Endothelial cell of hepatic sinusoid (primary cell): ENCODE measurements around the gene RPF1.
"Not testable (repeated sequence)": the region's sequence is repeated elsewhere in the genome, so short reads cannot be mapped to it uniquely, and the experiment has no call there.

Experiments
- in situ Hi-C: cut with HindIII; loops from 2 replicates; pipeline ENCODE4 v1.10.0; 2017; ENCODE audit warnings: low sequenced_read_pairs

The RPF1 gene, protein sequence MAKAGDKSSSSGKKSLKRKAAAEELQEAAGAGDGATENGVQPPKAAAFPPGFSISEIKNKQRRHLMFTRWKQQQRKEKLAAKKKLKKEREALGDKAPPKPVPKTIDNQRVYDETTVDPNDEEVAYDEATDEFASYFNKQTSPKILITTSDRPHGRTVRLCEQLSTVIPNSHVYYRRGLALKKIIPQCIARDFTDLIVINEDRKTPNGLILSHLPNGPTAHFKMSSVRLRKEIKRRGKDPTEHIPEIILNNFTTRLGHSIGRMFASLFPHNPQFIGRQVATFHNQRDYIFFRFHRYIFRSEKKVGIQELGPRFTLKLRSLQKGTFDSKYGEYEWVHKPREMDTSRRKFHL

DNA sequence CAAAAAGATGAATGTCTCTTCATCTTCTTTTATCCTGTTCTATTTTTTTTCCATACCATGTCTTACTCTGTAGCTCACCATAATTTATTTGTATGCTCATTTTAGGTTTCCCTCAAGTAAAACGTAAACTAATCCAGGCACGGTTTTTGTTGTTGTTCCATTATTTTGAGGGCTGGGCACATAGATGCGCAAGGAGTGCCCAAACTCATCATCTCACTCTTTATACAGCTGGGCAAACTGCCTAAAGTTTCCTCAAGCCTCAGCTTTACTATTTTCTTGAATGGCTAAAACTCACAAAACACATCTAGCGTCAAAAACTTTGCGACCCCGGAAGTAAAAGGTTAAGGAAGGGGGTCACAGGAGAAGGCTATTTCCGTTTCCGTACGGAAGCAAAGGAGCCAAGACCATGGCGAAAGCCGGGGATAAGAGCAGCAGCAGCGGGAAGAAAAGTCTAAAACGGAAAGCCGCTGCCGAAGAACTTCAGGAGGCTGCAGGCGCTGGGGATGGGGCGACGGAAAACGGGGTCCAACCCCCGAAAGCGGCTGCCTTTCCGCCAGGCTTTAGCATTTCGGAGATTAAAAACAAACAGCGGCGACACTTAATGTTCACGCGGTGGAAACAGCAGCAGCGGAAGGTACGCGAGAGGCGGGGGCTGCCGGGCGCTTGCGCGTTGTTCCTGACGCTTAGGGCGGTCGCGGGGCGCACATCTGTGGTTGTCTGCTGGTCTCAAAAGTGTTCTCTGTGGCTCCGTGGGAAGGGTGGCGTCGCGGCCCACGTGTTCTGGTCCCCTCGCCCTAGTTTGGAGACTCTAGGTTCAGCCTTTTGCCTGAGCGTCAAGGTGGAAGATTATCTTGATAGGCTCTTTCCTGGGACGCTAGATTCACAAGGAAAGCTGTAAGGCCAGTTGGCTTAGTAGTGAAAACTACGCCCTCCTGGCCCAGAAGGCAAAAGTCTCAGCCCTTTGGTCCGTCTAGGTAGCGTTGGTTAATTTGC, at the start of gene RPF1:
TSS of gene RPF1 (plus strand) at position 391 of the 993 bp plus-strand sequence. CDS start at position 407, 16 bp downstream.
- in situ Hi-C loops, result no loop called here

- in situ Hi-C loops, result loop anchor here (10.0 kb wide), 1 partner anchor 174 kb away; no protein-coding TSS in a partner anchor
Observed at GRCh38 chr1:84430546-84430945, 48.5 kb upstream of the RPF1 start.

DNA sequence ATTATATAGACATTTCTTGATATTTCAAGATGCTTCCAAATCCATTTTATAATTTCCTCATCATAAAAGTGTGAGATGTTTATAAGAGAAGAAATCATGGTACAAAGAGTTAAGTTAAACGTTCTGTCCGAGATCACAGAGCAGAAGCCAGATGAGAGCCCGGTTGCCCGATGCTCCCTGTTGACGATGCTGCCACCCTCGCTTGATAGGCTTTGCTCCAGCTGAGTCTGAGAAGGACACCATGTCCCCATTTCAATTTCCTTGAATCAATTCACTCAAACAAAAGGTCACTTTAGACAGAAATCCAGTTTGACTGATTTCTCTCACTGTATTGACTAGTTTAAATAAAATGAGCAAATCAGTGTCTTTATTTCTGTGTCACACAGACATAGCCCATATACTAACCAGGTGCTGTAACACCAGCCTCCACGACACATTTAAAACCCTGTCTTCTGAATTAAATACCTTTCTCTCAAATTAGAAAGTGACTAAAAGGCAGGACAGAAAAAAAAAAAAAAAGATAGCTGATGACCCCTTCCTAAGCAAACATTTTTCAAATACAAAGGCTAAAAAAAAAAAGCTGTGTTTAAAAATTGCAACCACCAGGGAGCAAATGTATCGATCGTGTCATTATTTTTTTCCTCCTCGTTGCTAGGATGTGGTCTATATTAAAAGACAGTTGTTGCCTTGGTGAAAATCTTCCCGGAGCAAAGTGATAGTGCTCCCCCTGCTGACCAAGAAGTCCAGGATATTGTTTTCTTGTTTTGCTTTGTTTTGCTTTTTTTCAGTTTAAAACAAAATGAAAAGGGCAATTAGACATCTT, 45.6 kb upstream of the RPF1 start:
- in situ Hi-C loops, result loop anchor here (10.0 kb wide), 1 partner anchor 171 kb away; no protein-coding TSS in a partner anchor

- in situ Hi-C loops, result loop anchor here (10.0 kb wide), 1 partner anchor 171 kb away; no protein-coding TSS in a partner anchor
Observed at GRCh38 chr1:84434081-84434769, 44.8 kb upstream of the RPF1 start.

- in situ Hi-C loops, result loop anchor here (5.0 to 10.0 kb wide), 2 partner anchors 170 to 283 kb away; no protein-coding TSS in a partner anchor
Observed at GRCh38 chr1:84434801-84435549, 44.1 kb upstream of the RPF1 start.

DNA sequence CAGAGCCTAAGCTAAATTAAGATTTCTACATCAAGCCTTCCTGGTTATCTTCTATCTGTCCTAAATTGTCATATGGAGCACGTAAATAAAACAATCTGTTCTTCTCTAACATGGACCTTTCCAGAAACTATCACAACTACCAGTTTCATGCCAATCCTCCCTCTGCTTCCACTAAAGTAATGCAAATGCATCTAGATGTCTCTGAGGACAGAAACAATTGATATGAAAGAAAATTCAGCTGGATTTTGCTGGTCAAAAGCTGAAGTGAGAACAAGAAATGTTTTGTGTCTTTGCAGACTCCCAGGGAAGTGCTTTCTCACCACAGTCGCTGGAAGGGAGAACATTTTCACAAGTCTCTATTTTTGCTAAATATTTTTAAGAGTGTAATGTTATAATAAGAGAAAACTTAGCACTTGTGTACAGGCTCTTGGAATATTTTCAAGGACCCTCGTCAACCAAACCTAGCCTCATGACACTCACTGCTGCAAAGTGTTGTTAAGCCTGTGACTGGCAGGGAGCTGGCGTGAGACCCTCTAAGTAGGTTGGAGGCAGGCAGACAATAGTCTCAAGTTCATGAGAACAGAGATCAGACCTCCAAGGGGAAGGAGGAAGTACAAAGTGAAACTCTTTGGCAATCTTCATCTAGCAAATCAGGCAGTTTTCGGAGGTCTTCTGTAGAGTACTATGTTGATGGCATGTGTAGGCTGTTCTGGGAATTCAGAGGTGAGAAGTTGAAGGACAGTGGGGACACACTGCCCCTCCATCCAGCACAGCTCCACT, 42.0 kb upstream of the RPF1 start:
- in situ Hi-C loops, result loop anchor here (5.0 to 10.0 kb wide), 2 partner anchors 168 to 285 kb away; no protein-coding TSS in a partner anchor

DNA sequence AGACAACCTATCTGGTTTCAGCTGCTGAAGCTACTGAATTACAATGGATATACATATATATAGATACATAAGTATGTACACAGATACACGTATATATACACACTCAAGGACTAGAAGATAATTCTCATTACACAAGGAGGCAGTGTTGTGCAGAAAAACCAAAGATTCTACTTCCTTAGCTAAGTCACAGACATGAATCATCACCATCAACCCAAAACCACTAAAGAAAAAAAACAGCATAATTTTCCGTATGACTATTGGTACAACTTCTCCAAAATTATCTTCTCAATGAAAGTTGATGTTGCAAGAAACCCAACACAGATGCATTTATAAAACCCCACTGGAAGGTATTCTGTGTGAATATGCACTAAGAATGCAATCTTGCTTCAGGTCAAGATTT, 36.8 kb upstream of the RPF1 start:
- in situ Hi-C loops, result loop anchor here (5.0 kb wide), 3 partner anchors 180 to 515 kb away; no protein-coding TSS in a partner anchor

GRCh38 chr1:84442747-84443646, 36.1 kb upstream of the RPF1 start:
- in situ Hi-C loops, result loop anchor here (5.0 kb wide), 3 partner anchors 179 to 516 kb away; no protein-coding TSS in a partner anchor

DNA sequence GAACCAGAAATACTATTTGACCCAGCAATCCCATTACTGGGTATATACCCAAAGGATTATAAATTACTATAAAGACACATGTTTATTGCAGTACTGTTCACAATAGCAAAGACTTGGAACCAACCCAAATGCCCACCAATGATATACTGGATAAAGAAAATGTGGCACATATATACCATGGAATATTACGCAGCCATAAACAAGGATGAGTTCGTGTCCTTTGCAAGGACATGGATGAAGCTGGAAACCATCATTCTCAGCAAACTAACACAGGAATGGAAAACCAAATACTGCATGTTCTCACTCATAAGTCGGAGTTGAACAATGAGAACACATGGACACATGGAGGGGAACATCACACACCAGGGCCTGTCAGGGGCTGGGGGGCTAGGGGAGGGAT, 30.4 kb upstream of the RPF1 start:
- in situ Hi-C loops, result not testable (repeated sequence)

DNA sequence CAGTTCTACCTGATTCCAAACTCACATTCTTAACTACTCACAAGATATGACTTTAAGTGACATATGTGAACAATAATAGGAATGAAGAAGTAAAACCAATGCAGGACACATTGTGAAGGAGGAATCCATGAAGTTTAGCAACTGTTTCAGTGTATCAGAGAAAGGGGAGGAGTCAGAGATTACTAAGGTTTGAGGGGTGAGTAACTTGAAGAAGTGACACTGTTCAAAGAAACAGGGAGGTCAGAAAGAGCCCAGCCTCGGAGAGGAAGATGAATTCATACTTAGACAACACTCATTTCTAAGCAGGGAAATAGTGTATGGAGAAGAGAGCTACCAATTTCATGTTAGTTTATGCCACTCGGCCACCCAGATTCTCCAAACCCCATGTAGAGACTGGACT, 28.2 kb upstream of the RPF1 start:
- in situ Hi-C loops, result no loop called here

DNA sequence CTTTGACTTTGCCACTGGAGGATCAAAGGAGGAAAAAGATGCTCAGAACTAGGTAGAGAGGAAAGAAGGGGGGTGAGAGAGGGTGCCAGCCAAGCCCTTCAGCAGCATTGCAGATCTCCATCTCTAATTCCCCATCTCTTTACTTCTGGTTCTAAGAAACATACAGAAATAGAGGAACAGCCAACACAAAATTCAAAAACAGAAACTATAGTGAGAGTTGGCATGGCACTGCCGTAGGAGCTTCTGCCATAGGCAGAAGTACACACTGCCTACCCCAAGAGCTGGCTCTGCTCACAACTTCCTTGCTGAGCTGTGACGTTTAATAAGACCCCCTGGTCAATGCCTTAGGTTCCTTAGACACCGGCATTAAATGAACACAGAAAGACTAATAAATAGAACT, 26.6 kb upstream of the RPF1 start:
- in situ Hi-C loops, result no loop called here

- in situ Hi-C loops, result no loop called here
Observed at GRCh38 chr1:84462118-84462517, 16.9 kb upstream of the RPF1 start.

GRCh38 chr1:84467298-84467697, 11.8 kb upstream of the RPF1 start:
- in situ Hi-C loops, result no loop called here

- in situ Hi-C loops, result no loop called here
Observed at GRCh38 chr1:84476225-84476624, 2.8 kb upstream of the RPF1 start.

DNA sequence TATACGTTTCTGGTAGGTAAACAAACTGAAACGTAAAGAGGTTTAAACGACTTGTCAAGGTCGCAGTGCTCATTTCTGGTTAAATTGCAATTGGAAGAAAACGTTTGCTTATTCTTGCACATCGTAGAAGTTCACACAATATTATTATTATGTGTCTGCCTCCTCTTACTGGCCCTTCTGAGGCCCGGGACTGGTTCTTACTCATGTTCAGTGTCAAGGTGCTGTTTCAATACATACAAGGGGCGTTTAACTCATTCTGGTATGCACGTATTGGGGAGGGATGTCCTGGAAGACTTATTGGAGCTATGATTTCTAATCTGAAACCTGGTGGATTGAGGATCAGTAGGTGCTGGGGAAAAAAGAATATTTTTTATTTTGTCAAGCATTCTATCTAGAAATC, 932 bp downstream of the RPF1 start:
- in situ Hi-C loops, result no loop called here

DNA sequence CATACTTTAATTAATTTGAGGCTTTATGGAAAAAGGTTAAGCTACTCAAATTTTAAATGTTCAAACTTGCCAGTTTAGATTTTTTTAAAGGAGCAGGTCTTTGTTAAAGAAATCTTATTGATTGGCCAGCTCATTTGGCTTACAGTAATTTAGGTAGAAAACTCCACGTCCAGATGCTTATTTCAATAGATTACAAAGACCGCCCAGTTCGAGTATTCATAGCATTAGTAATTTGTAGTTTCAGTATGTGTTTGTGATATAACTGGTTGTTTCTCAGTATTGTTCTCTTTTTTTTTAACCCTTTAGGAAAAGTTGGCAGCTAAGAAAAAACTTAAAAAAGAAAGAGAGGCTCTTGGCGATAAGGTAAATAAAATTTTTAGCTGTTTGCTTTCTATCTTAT, 1.6 kb downstream of the RPF1 start:
- in situ Hi-C loops, result no loop called here

GRCh38 chr1:84481317-84481716, 2.3 kb downstream of the RPF1 start:
- in situ Hi-C loops, result no loop called here
